ENCODE data around the gene TRIM54.
"Not testable (repeated sequence)": the region's sequence is repeated elsewhere in the genome, so short reads cannot be mapped to it uniquely, and the experiment has no call there.

DNA sequence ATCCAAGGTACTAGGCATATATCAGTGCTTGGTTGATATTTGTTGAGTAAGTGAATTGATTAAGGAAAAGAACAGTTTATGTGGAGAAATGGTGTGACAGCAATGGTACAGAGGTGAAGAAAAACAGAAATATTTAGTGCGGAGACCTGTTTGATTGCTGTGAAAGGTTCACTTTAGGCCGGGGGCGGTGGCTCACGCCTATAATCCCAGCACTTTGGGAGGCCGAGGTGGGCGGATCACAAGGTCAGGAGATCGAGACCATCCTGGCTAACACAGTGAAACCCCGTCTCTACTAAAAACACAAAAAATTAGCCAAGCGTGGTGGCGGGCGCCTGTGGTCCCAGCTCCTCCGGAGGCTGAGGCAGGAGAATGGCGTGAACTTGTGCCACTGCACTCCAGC, 13.9 kb upstream of the TRIM54 start:
- not testable (repeated sequence) for TF ChIP-seq CTCF, POLR2A (IDR thresholded peaks at IDR 0.05)

Data from ovary (tissue), 3 donors.